Mesangial cell (primary cell): ENCODE measurements around the gene RHOXF1. TPM values are rescaled to one million over a fixed set of nuclear protein-coding genes. Genes with fewer than 3 reads are reported as not detected.

Source experiments
- total RNA-seq: library from RNA; depleted of rRNA; stranded (reverse); fragments of >200 nt; gene quantifications from 2 replicates; pipeline ENCODE4 v1.2.3, GENCODE V29; 2015

The RHOXF1 gene
- total RNA-seq, result not detected in 2 replicates

GRCh38 chrX:120115438-120115963, at the start of gene RHOXF1:
TSS of gene RHOXF1 (minus strand) at chrX:120115913. CDS start at chrX:120115862, 51 bp downstream.

GRCh38 chrX:120158313-120158712, 42.6 kb upstream of the RHOXF1 start, which contains the start of gene RHOXF2:
TSS of gene RHOXF2 (plus strand) at chrX:120158613. CDS start at chrX:120158751, 138 bp downstream.

GRCh38 chrX:120077590-120077989, 38.1 kb downstream of the RHOXF1 start, which contains the start of gene RHOXF2B:
TSS of gene RHOXF2B (minus strand) at chrX:120077690. CDS start at chrX:120077552, 138 bp downstream.

Other genes starting within 250 kb of the RHOXF1 start
- gene RNF113A, start 244.2 kb downstream of the RHOXF1 start, total RNA-seq, result 7.7 and 12.9 TPM in 2 replicates
- gene NDUFA1, start 244.1 kb downstream of the RHOXF1 start, total RNA-seq, result 18.9 and 23.2 TPM in 2 replicates
- not detected in 2 replicates for gene AKAP14, start 220.0 kb downstream of the RHOXF1 start, total RNA-seq
- gene NKAP, start 172.2 kb downstream of the RHOXF1 start, total RNA-seq, result 2.9 and 3.4 TPM in 2 replicates
- not detected in 2 replicates for gene RHOXF2B, start 38.2 kb downstream of the RHOXF1 start, total RNA-seq
- not detected in 2 replicates for gene RHOXF2, start 42.7 kb upstream of the RHOXF1 start, total RNA-seq
- 7.8 and 8.9 TPM in 2 replicates for gene ZBTB33, start 134.9 kb upstream of the RHOXF1 start, total RNA-seq
- 0.16 and 0.89 TPM in 2 replicates for gene TMEM255A, start 195.5 kb upstream of the RHOXF1 start, total RNA-seq
- not detected in 2 replicates for gene ATP1B4, start 246.2 kb upstream of the RHOXF1 start, total RNA-seq